Keratinocyte (primary cell): ENCODE measurements around the gene PDGFB. TPM values are rescaled to one million over a fixed set of nuclear protein-coding genes. Genes with fewer than 3 reads are reported as not detected.

Source experiments
- DNase-seq: peaks from one replicate; pipeline ENCODE4 v3.0.0-alpha.2; 2011; ENCODE audit warnings: low read depth, missing footprints, low spot score
- FAIRE-seq: peaks from 2 replicates; lab custom pipeline; 2011; peaks lifted over from hg19 to GRCh38; lab: Jason Lieb, UNC
- H2AFZ ChIP-seq: 2 replicates; pipeline ENCODE4 v1.6.0; 2012; ENCODE audit warnings: low read length, control low read depth, inconsistent platforms; ENCODE audit not compliant: control insufficient read depth
- H3K27ac ChIP-seq: 2 replicates; pipeline ENCODE4 v1.5.1; 2011; ENCODE audit warnings: low read length; ENCODE audit not compliant: control insufficient read depth, insufficient read depth
- H3K27me3 ChIP-seq: 3 replicates; pipeline ENCODE4 v1.6.0; 2011; ENCODE audit warnings: low read length; ENCODE audit not compliant: control insufficient read depth, insufficient read depth; ENCODE audit errors: extremely low read depth
- H3K36me3 ChIP-seq, 2 experiments: 2 replicates in 1 of 2; 3 replicates in 1 of 2; pipeline ENCODE4 v1.5.1; 2011; ENCODE audit warnings: low read length in 2 of 2, mild to moderate bottlenecking in 1 of 2; ENCODE audit not compliant: control insufficient read depth in 2 of 2, insufficient read depth in 2 of 2; ENCODE audit errors: extremely low read depth in 1 of 2
- H3K4me1 ChIP-seq: 3 replicates; pipeline ENCODE4 v1.5.1; 2011; ENCODE audit warnings: low read length; ENCODE audit not compliant: control insufficient read depth, insufficient read depth; ENCODE audit errors: extremely low read depth
- H3K4me2 ChIP-seq: 3 replicates; pipeline ENCODE4 v1.6.0; 2011; ENCODE audit warnings: low read depth, low read length; ENCODE audit not compliant: control insufficient read depth, insufficient read depth; ENCODE audit errors: extremely low read depth
- H3K4me3 ChIP-seq, 3 experiments: fragments of 200-600 bp in 1 of 3; sonication (generic) in 1 of 3; 2 replicates in 2 of 3; 3 replicates in 1 of 3; pipeline ENCODE4 v1.5.1; 2011 to 2016; ENCODE audit warnings: low read length in 3 of 3, mild to moderate bottlenecking in 3 of 3, control low read depth in 2 of 3, inconsistent platforms in 1 of 3, low read depth in 1 of 3, mixed read lengths in 1 of 3, mixed run types in 1 of 3, moderate library complexity in 1 of 3; ENCODE audit not compliant: control insufficient read depth in 2 of 3, insufficient read depth in 2 of 3; ENCODE audit errors: extremely low read depth in 1 of 3
- H3K79me2 ChIP-seq: 2 replicates; pipeline ENCODE4 v1.6.0; 2012; ENCODE audit warnings: low read length; ENCODE audit not compliant: control insufficient read depth, insufficient read depth
- H3K9ac ChIP-seq: 3 replicates; pipeline ENCODE4 v1.6.0; 2011; ENCODE audit warnings: low read length; ENCODE audit not compliant: control insufficient read depth, insufficient read depth; ENCODE audit errors: extremely low read depth
- H3K9me1 ChIP-seq: 3 replicates; pipeline ENCODE4 v1.6.0; 2011; ENCODE audit warnings: low read length; ENCODE audit not compliant: control insufficient read depth, insufficient read depth; ENCODE audit errors: extremely low read depth
- H3K9me3 ChIP-seq: 2 replicates; pipeline ENCODE4 v1.5.1; 2012; ENCODE audit warnings: low read depth, low read length; ENCODE audit not compliant: control insufficient read depth
- H4K20me1 ChIP-seq: 3 replicates; pipeline ENCODE4 v1.6.0; 2011; ENCODE audit warnings: low read length; ENCODE audit not compliant: control insufficient read depth, insufficient read depth; ENCODE audit errors: extremely low read depth
- EZH2 ChIP-seq: IDR thresholded peaks from one replicate; pipeline ENCODE4 v1.6.1; 2012; ENCODE audit warnings: inconsistent platforms, mild to moderate bottlenecking, low read length, moderate library complexity
- dilution Hi-C: fragments of 300-500 bp; cut with MboI; formaldehyde crosslinking; loops from one replicate; pipeline ENCODE4 v1.7.0; 2020; ENCODE audit warnings: low sequenced_read_pairs; ENCODE audit not compliant: extremely low pct_ligation_motif_present
- polyA plus RNA-seq, 5 experiments: library from polyadenylated mRNA; depleted of rRNA in 3 of 5; stranded (reverse) in 3 of 5; stranded (forward) in 1 of 5; unstranded in 1 of 5; fragments of >200 nt; gene quantifications; 1 replicate in 1 of 5; 2 replicates in 3 of 5; 3 replicates in 1 of 5; pipeline versions ENCODE4 v1.2.1 to v1.2.3, GENCODE V29; 2011 to 2012; ENCODE audit warnings: missing spikeins in 2 of 5, low read depth in 1 of 5, low replicate concordance in 1 of 5
- TF ChIP-seq, protein P1 (sequence below), 3 experiments: IDR thresholded peaks in 1 of 3; conservative IDR thresholded peaks in 1 of 3; optimal IDR thresholded peaks in 1 of 3; 2 replicates in 2 of 3; 3 replicates in 1 of 3; pipeline versions ENCODE3 to v1.5.1; 2011; ENCODE audit warnings: low read length in 3 of 3, mild to moderate bottlenecking in 3 of 3, moderate library complexity in 2 of 3, control low read depth in 1 of 3, inconsistent platforms in 1 of 3; ENCODE audit not compliant: insufficient read depth in 2 of 3; ENCODE audit errors: extremely low read depth in 1 of 3

PDGFB gene
- polyA plus RNA-seq, 1 donor (not counting 4 experiments of a cell fraction or from before 2014, with no cell fraction given) = 6.0 TPM

DNA sequence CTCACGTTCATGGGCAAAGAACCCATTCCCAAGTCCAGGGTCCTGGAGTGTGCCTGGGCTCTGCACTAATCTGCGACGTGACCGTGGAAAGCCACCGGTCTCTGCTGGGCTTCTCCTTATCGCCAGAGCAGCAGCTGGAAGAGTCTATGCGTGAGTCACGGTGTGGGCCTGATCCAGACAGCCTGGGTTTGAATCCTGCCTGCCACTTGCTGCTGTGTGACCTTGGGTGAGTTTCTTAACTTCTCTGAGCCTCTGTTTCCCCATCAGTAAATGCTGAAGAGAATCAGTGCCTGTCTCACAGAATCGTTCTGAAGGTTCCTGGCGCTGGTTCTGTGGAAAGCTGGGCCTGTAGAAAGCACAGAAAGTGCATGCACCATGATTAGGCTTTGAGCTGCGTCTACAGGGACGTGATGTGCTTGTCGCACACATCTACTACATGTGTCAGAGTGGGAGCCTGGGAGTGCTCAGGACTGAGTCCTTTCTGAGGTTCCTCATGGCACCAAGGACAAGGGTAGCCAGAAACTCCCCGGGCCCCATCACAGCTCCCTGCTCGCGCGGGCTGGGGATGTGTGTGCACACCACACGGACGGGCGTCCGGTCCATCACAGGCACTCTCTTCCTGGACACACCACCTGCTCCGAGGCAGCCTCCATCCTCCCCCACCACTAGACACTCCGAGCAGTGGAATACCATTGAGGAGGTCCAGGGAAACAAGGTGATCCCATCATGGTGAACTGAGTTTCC, 20.5 kb upstream of the PDGFB start:
- no peaks in the 10 kb centered on the region for H4K20me1 ChIP-seq
- no peaks in the 10 kb centered on the region for H3K36me3 ChIP-seq
- TF ChIP-seq EZH2 = no peak
- TF ChIP-seq, protein P1, sequence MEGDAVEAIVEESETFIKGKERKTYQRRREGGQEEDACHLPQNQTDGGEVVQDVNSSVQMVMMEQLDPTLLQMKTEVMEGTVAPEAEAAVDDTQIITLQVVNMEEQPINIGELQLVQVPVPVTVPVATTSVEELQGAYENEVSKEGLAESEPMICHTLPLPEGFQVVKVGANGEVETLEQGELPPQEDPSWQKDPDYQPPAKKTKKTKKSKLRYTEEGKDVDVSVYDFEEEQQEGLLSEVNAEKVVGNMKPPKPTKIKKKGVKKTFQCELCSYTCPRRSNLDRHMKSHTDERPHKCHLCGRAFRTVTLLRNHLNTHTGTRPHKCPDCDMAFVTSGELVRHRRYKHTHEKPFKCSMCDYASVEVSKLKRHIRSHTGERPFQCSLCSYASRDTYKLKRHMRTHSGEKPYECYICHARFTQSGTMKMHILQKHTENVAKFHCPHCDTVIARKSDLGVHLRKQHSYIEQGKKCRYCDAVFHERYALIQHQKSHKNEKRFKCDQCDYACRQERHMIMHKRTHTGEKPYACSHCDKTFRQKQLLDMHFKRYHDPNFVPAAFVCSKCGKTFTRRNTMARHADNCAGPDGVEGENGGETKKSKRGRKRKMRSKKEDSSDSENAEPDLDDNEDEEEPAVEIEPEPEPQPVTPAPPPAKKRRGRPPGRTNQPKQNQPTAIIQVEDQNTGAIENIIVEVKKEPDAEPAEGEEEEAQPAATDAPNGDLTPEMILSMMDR (optimal IDR thresholded peaks at IDR 0.05 in 1 of 3, IDR thresholded peaks at IDR 0.05 in 1 of 3, conservative IDR thresholded peaks at IDR 0.05 in 1 of 3; ENCODE audit: extremely low read depth in 1 of 3, insufficient read depth in 2 of 3, low read length in 3 of 3) = no peak
- H2AFZ ChIP-seq = no peak overlapping the region
- DNase-seq = no peak
- no peaks in the 10 kb centered on the region for H3K9me3 ChIP-seq
- no peaks in the 10 kb centered on the region for H3K79me2 ChIP-seq
- H3K4me2 ChIP-seq = no peak overlapping the region
- no peak overlapping the region for H3K27ac ChIP-seq
- no peak overlapping the region for H3K9ac ChIP-seq
- no peaks in the 10 kb centered on the region for H3K9me1 ChIP-seq
- FAIRE-seq = no peak
- H3K4me1 ChIP-seq = peaks cover 3% of the 10 kb centered on the region
- H3K4me3 ChIP-seq = no peak overlapping the region
- dilution Hi-C loops = no loop called here
- no peaks in the 10 kb centered on the region for H3K27me3 ChIP-seq

DNA sequence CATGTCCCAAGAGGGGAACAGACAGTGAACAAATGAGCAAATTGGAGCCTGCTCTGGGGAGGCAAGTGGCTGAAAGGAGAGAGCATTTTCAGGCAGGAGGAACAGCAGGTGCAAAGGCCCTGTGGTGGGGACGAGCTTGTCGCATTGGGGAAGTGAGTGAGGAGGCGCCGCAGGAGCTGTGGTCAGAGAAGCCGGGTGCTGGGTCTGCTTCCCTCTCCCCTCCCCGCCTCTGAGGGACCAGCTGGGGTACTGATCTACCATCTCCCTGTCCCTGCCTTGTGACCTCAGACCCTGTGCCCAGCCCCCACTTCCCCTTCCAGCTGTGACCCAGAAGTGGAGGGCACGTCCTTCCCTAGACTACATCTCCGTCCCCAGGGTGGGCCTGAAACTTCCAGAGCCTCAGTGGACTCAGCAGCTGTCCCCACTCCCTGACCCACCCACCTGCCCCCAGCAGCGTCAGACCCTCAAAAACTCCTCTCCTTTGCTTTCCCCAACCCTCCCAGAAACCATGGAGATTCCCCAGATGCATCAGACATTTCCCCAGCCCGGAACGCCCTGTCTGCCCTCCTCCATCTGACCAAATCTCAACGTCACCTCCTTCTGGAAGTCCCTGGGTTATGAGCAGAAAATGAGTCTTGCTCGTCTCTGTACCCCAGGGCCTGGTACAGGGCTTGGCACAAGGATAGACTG, 19.7 kb upstream of the PDGFB start:
- TF ChIP-seq, protein P1 (optimal IDR thresholded peaks at IDR 0.05 in 1 of 3, IDR thresholded peaks at IDR 0.05 in 1 of 3, conservative IDR thresholded peaks at IDR 0.05 in 1 of 3; ENCODE audit: extremely low read depth in 1 of 3, insufficient read depth in 2 of 3, low read length in 3 of 3) = no peak
- TF ChIP-seq EZH2 = no peak
- FAIRE-seq (no peak), DNase-seq (no peak)
- dilution Hi-C loops = no loop called here
- no peaks in the 10 kb centered on the region for H3K36me3 ChIP-seq
- no peaks in the 10 kb centered on the region for H3K9me3 ChIP-seq
- H3K9ac ChIP-seq = no peak overlapping the region
- H2AFZ ChIP-seq = no peak overlapping the region
- H3K27ac ChIP-seq = no peak overlapping the region
- H3K79me2 ChIP-seq = no peaks in the 10 kb centered on the region
- H3K9me1 ChIP-seq = no peaks in the 10 kb centered on the region
- no peak overlapping the region for H3K4me3 ChIP-seq
- no peaks in the 10 kb centered on the region for H4K20me1 ChIP-seq
- H3K27me3 ChIP-seq = no peaks in the 10 kb centered on the region
- H3K4me2 ChIP-seq = no peak overlapping the region
- peaks cover 3% of the 10 kb centered on the region for H3K4me1 ChIP-seq
